UCSD-AML1 (cell line): Measurements from ENCODE around the gene ARHGAP15.
A peak's percentile ranks its signal among the peaks of the same experiment; 100 is the strongest.

Source experiments
- DNase-seq: peaks from one replicate; lab custom pipeline; 2025; ENCODE audit not compliant: unreplicated experiment; lab: John Stamatoyannopoulos, UW

ARHGAP15 gene

GRCh38 chr2:143736904-143737303 lies 607.7 kb downstream of the ARHGAP15 start:
- no peak for DNase-seq

- no peak for DNase-seq
Observed at GRCh38 chr2:143740431-143740830, 611.2 kb downstream of the ARHGAP15 start.

- no peak for DNase-seq
Observed at GRCh38 chr2:143741205-143741604, 612.0 kb downstream of the ARHGAP15 start.

- no peak for DNase-seq
Observed at GRCh38 chr2:143742581-143742980, 613.4 kb downstream of the ARHGAP15 start.

- DNase-seq: no peak
Observed at GRCh38 chr2:143744114-143744513, 614.9 kb downstream of the ARHGAP15 start.

- DNase-seq: no peak
Observed at GRCh38 chr2:143745060-143745459, 615.8 kb downstream of the ARHGAP15 start.

- peak; percentile 7 for DNase-seq
Observed at GRCh38 chr2:143754742-143755141, 625.5 kb downstream of the ARHGAP15 start.

GRCh38 chr2:143758629-143759330 lies 629.6 kb downstream of the ARHGAP15 start:
- DNase-seq: no peak

GRCh38 chr2:143759455-143759854 lies 630.2 kb downstream of the ARHGAP15 start:
- no peak for DNase-seq

GRCh38 chr2:143762176-143762928 lies 633.1 kb downstream of the ARHGAP15 start:
- DNase-seq: no peak

GRCh38 chr2:143764261-143764660 lies 635.0 kb downstream of the ARHGAP15 start:
- DNase-seq: no peak

GRCh38 chr2:143764706-143765105 lies 635.5 kb downstream of the ARHGAP15 start:
- DNase-seq: no peak

- DNase-seq: no peak
Observed at GRCh38 chr2:143768991-143769390, 639.8 kb downstream of the ARHGAP15 start.

- DNase-seq: no peak
Observed at GRCh38 chr2:143771939-143772338, 642.7 kb downstream of the ARHGAP15 start.

GRCh38 chr2:143776526-143777297 lies 647.5 kb downstream of the ARHGAP15 start:
- DNase-seq: no peak

GRCh38 chr2:143779021-143779420 lies 649.8 kb downstream of the ARHGAP15 start:
- DNase-seq: no peak

- DNase-seq: no peak
Observed at GRCh38 chr2:143786026-143786765, 657.0 kb downstream of the ARHGAP15 start.

- no peak for DNase-seq
Observed at GRCh38 chr2:143787674-143788073, 658.5 kb downstream of the ARHGAP15 start.

GRCh38 chr2:143792602-143793001 lies 663.4 kb downstream of the ARHGAP15 start:
- DNase-seq: no peak

GRCh38 chr2:143793381-143793780 lies 664.2 kb downstream of the ARHGAP15 start:
- DNase-seq: no peak

- no peak for DNase-seq
Observed at GRCh38 chr2:143796051-143796450, 666.8 kb downstream of the ARHGAP15 start.
